Glutamatergic neuron (in vitro differentiated cells): ENCODE data around the gene ZNF195. TPM values are rescaled to one million over a fixed set of nuclear protein-coding genes. Genes with fewer than 3 reads are reported as not detected.

Experiments used
- DNase-seq: peaks from one replicate; pipeline ENCODE4 v3.0.0; 2022
- H3K27ac Mint-ChIP-seq: one replicate; pipeline ENCODE4 v1.8.0; 2020; ENCODE audit warnings: mild to moderate bottlenecking, mixed read lengths, inconsistent platforms; ENCODE audit not compliant: unreplicated experiment
- H3K27me3 Mint-ChIP-seq: one replicate; pipeline ENCODE4 v1.8.0; 2020; ENCODE audit warnings: mild to moderate bottlenecking, moderate library complexity, mixed read lengths, inconsistent platforms; ENCODE audit not compliant: unreplicated experiment
- H3K36me3 Mint-ChIP-seq: one replicate; pipeline ENCODE4 v1.8.0; 2020; ENCODE audit warnings: mild to moderate bottlenecking, mixed read lengths, inconsistent platforms; ENCODE audit not compliant: unreplicated experiment
- H3K4me1 Mint-ChIP-seq: one replicate; pipeline ENCODE4 v1.8.0; 2020; ENCODE audit warnings: mild to moderate bottlenecking, low read depth, mixed read lengths, inconsistent platforms; ENCODE audit not compliant: unreplicated experiment
- H3K4me3 Mint-ChIP-seq: one replicate; pipeline ENCODE4 v1.8.0; 2020; ENCODE audit warnings: mild to moderate bottlenecking, mixed read lengths, inconsistent platforms; ENCODE audit not compliant: unreplicated experiment
- H3K9me3 Mint-ChIP-seq: one replicate; pipeline ENCODE4 v1.8.0; 2020; ENCODE audit warnings: mild to moderate bottlenecking, moderate library complexity, mixed read lengths, inconsistent platforms; ENCODE audit not compliant: unreplicated experiment
- total RNA-seq: library from RNA; stranded (reverse); fragmentation: NEBNext Ultra II Directional; extraction: Animal tissue kit (Norgen Biotek cat#: 25700); gene quantifications from one replicate; pipeline ENCODE4 v1.2.1, GENCODE V29; 2021; ENCODE audit not compliant: unreplicated experiment
- TF ChIP-seq, protein P1 (sequence below): fragments of 200-600 bp; sonication (generic); IDR thresholded peaks from one replicate; pipeline ENCODE4 v1.5.0; 2021; ENCODE audit not compliant: partially characterized antibody, unreplicated experiment

Gene ZNF195
- total RNA-seq, 1 donor from 2014 or later: 140 TPM

DNA sequence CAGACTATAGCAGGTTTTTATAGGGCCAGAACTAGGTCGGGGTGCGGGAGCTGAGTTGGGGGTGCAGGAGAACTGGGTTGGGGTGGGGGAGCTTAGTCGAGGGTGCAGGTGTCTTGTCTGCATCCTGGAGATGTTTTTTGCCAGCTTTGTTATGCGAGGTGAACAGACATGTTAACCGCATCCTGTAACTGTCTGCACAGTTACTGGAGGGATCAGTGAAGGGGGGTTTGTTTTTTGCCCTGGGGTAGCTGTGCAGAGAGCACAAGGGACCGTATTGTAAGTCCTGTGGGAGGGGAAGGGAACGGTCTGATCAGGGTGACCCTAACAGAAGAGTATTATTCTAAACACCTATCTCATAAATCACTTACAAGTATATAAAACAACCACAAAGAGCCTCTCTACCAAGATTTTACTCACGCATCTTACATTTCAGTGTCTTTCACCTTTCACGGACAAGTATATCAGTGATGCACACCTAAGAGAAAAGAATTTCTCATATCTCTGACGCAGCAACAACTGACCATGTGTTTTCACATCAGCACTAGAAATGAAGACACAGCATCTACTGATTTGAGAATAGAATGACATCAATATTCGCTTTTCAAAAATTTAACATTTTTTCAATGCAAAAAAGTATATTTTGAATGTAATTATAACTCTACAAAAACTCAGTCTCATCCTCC is 20.8 kb downstream of the ZNF195 start:
- H3K27me3 Mint-ChIP-seq: peaks cover 17% of the 10 kb centered on the region
- no peak for DNase-seq
- TF ChIP-seq, protein P1, sequence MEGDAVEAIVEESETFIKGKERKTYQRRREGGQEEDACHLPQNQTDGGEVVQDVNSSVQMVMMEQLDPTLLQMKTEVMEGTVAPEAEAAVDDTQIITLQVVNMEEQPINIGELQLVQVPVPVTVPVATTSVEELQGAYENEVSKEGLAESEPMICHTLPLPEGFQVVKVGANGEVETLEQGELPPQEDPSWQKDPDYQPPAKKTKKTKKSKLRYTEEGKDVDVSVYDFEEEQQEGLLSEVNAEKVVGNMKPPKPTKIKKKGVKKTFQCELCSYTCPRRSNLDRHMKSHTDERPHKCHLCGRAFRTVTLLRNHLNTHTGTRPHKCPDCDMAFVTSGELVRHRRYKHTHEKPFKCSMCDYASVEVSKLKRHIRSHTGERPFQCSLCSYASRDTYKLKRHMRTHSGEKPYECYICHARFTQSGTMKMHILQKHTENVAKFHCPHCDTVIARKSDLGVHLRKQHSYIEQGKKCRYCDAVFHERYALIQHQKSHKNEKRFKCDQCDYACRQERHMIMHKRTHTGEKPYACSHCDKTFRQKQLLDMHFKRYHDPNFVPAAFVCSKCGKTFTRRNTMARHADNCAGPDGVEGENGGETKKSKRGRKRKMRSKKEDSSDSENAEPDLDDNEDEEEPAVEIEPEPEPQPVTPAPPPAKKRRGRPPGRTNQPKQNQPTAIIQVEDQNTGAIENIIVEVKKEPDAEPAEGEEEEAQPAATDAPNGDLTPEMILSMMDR: no peak
- H3K36me3 Mint-ChIP-seq: peaks cover 70% of the 10 kb centered on the region
- H3K4me3 Mint-ChIP-seq: no peak overlapping the region
- H3K27ac Mint-ChIP-seq: no peak overlapping the region
- H3K9me3 Mint-ChIP-seq: peaks cover 46% of the 10 kb centered on the region
- no peaks in the 10 kb centered on the region for H3K4me1 Mint-ChIP-seq

- TF ChIP-seq, protein P1: no peak
- Mint-ChIP-seq H3K9me3 (peaks cover 46% of the 10 kb centered on the region), H3K27ac (no peak overlapping the region), H3K36me3 (peaks cover 62% of the 10 kb centered on the region), H3K4me1 (no peaks in the 10 kb centered on the region), H3K4me3 (peak overlapping the region; percentile 26), H3K27me3 (peaks cover 17% of the 10 kb centered on the region)
- DNase-seq: no peak
Observed at GRCh38 chr11:3357302-3357701, 21.6 kb downstream of the ZNF195 start.

DNA sequence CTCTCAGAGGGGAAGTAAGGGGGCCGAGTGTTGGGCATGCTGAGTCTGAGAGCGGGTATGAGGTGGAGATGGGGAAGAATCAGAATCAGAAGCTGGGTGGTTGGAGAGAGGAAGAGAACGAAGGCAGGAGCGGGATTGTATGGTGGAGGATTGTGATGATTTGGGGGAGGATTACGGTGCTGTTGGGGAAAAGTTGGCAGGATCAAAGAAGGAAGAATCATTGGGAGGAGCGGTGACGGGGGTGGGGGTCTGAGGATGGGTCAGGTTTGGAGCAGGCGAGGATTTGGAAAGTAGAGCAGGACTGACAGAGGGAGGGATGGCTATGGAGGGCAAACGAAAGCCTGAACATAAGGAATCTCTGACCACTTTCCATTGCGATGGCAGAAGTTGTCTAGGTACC is 22.1 kb downstream of the ZNF195 start:
- H3K27me3 Mint-ChIP-seq: peaks cover 17% of the 10 kb centered on the region
- DNase-seq: no peak
- peaks cover 46% of the 10 kb centered on the region for H3K9me3 Mint-ChIP-seq
- TF ChIP-seq, protein P1: no peak
- H3K4me3 Mint-ChIP-seq: no peak overlapping the region
- no peak overlapping the region for H3K27ac Mint-ChIP-seq
- no peaks in the 10 kb centered on the region for H3K4me1 Mint-ChIP-seq
- peaks cover 58% of the 10 kb centered on the region for H3K36me3 Mint-ChIP-seq

- Mint-ChIP-seq H3K9me3 (peaks cover 17% of the 10 kb centered on the region), H3K4me1 (no peaks in the 10 kb centered on the region)
- TF ChIP-seq, protein P1: no peak
Observed at GRCh38 chr11:3353066-3353465, 25.9 kb downstream of the ZNF195 start.

GRCh38 chr11:3347127-3347526 is 31.8 kb downstream of the ZNF195 start:
- peaks cover 12% of the 10 kb centered on the region for H3K36me3 Mint-ChIP-seq
- no peaks in the 10 kb centered on the region for H3K4me1 Mint-ChIP-seq
- H3K9me3 Mint-ChIP-seq: no peaks in the 10 kb centered on the region
- DNase-seq: no peak
- H3K27me3 Mint-ChIP-seq: no peaks in the 10 kb centered on the region
- no peak overlapping the region for H3K4me3 Mint-ChIP-seq
- TF ChIP-seq, protein P1: no peak
- H3K27ac Mint-ChIP-seq: no peak overlapping the region

More at GRCh38 chr11:3353066-3353465, 25.9 kb downstream of the ZNF195 start:
- Mint-ChIP-seq H3K27me3 (peaks cover 8% of the 10 kb centered on the region), H3K27ac (no peak overlapping the region), H3K4me3 (no peak overlapping the region), H3K36me3 (peaks cover 25% of the 10 kb centered on the region)
- no peak for DNase-seq
